Smooth muscle cell (in vitro differentiated cells): ENCODE results near the gene TEPSIN. TPM values are rescaled to one million over a fixed set of nuclear protein-coding genes. Genes with fewer than 3 reads are reported as not detected.

ENCODE experiments used
- DNase-seq: peaks from one replicate; lab custom pipeline; 2025; ENCODE audit not compliant: unreplicated experiment; lab: John Stamatoyannopoulos, UW
- H2AFZ ChIP-seq: fragments of 200-600 bp; sonication (generic); 2 replicates; pipeline ENCODE4 v1.6.0; 2016; ENCODE audit warnings: antibody characterized with exemption, low read depth, mild to moderate bottlenecking
- H3F3A ChIP-seq: fragments of 200-600 bp; sonication (generic); 2 replicates; pipeline ENCODE4 v1.6.0; 2017; ENCODE audit warnings: antibody characterized with exemption, low read depth
- H3K27ac ChIP-seq: fragments of 200-600 bp; sonication (generic); 2 replicates; pipeline ENCODE4 v1.5.1; 2016; ENCODE audit warnings: low read depth, mild to moderate bottlenecking
- H3K27me3 ChIP-seq: fragments of 200-600 bp; sonication (generic); 2 replicates; pipeline ENCODE4 v1.6.1; 2016; ENCODE audit warnings: low read depth, mild to moderate bottlenecking
- H3K36me3 ChIP-seq: fragments of 200-600 bp; sonication (generic); 2 replicates; pipeline ENCODE4 v1.5.1; 2016; ENCODE audit warnings: low read depth
- H3K4me1 ChIP-seq: fragments of 200-600 bp; sonication (generic); 2 replicates; pipeline ENCODE4 v1.5.1; 2016; ENCODE audit warnings: low read depth
- H3K4me2 ChIP-seq: fragments of 200-600 bp; sonication (generic); 2 replicates; pipeline ENCODE4 v1.6.0; 2016; ENCODE audit warnings: mild to moderate bottlenecking
- H3K4me3 ChIP-seq: fragments of 200-600 bp; sonication (generic); 2 replicates; pipeline ENCODE4 v1.5.1; 2016; ENCODE audit warnings: mild to moderate bottlenecking
- H3K79me2 ChIP-seq: fragments of 200-600 bp; sonication (generic); 2 replicates; pipeline ENCODE4 v1.6.0; 2016; ENCODE audit warnings: low read depth, mild to moderate bottlenecking
- H3K9ac ChIP-seq: fragments of 200-600 bp; sonication (generic); 2 replicates; pipeline ENCODE4 v1.6.0; 2016; ENCODE audit warnings: low read depth
- H3K9me3 ChIP-seq: fragments of 200-600 bp; sonication (generic); replicated peaks from 2 replicates; pipeline ENCODE4 v1.5.1; 2016; ENCODE audit warnings: low read depth
- H4K20me1 ChIP-seq: fragments of 200-600 bp; sonication (generic); 2 replicates; pipeline ENCODE4 v1.6.0; 2016; ENCODE audit warnings: low read depth
- CTCF ChIP-seq: fragments of 200-600 bp; sonication (generic); IDR thresholded peaks from 2 replicates; pipeline ENCODE4 v1.5.1; 2017; ENCODE audit warnings: borderline replicate concordance, mild to moderate bottlenecking, antibody characterized with exemption; ENCODE audit not compliant: insufficient read depth, poor library complexity, severe bottlenecking
- WGBS: methylation state at CpG from one replicate; pipeline ENCODE4 v1.1.7; 2016; ENCODE audit warnings: low lambda C conversion rate; 5-methylcytosine and 5-hydroxymethylcytosine counted together
- polyA plus RNA-seq: library from polyadenylated mRNA; unstranded; fragments of >200 nt; fragmentation: Nextera tagmentation; extraction: Ambion mirVana; gene quantifications from 2 replicates; pipeline ENCODE4 v1.2.1, GENCODE V29; 2016
- total RNA-seq: library from RNA; depleted of rRNA; stranded (reverse); fragments of >200 nt; gene quantifications from 2 replicates; pipeline ENCODE4 v1.2.3, GENCODE V29; 2014

The TEPSIN gene
- total and polyA plus RNA-seq, 2 experiments from 2014 or later, result 9.8 to 18.6 TPM

DNA sequence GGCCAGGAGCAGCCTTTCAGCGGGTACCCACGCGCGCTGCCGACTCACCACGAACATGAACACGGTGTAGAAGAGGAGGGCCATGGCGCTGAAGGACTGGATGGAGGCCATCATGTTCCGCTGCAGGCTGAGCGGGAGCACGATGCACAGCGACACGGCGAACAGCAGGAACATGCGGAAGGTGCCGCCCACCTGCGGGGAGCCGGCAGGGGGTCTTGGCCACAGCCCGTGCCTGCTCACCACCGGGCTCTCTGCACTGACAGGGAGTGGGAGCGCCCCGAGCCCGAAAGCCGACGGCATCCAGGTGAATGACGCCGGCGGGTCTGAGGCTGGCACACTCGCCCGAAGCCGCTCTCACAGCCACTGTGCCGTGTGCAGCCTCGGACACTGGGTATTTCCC lies 43.3 kb upstream of the TEPSIN start:
- Histone ChIP-seq H4K20me1 (peaks cover 54% of the 10 kb centered on the region), H3K4me3 (no peak overlapping the region), H3K4me1 (no peaks in the 10 kb centered on the region), H3K4me2 (no peak overlapping the region), H3K79me2 (peaks cover 5% of the 10 kb centered on the region), H3F3A (no peaks in the 10 kb centered on the region), H3K27ac (no peak overlapping the region), H3K9ac (no peak overlapping the region), H3K27me3 (no peaks in the 10 kb centered on the region), H3K9me3 (no peaks in the 10 kb centered on the region), H3K36me3 (no peaks in the 10 kb centered on the region), H2AFZ (no peak overlapping the region)
- DNase-seq, result no peak
- 97% methylated on average over 33 of the region's 33 CpGs for WGBS
- TF ChIP-seq CTCF, result no peak

DNA sequence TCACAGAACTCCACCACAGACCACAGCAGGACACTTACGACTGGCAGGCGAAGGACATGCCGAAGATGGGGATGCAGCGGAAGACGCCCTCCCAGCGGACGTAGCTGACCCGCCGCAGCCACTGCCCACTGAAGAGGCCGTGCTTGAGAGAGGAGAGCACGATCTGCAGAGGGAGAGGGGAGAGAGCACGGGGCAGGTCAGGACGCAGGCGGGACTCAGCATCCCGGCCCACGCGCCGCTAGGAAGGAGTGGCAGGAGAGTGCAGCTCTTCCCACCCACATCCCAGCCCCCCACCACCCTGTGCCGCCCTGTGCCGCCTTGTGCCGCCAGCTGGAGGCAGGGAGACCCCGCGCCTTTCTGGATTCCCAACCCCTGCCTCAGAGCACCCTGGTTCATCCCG lies 41.7 kb upstream of the TEPSIN start:
- no peak for DNase-seq
- Histone ChIP-seq H3K27me3 (no peaks in the 10 kb centered on the region), H3K27ac (no peak overlapping the region), H3K79me2 (no peaks in the 10 kb centered on the region), H3K9me3 (no peaks in the 10 kb centered on the region), H3F3A (no peaks in the 10 kb centered on the region), H4K20me1 (peaks cover 44% of the 10 kb centered on the region), H3K4me2 (no peak overlapping the region), H3K4me3 (no peak overlapping the region), H3K4me1 (no peaks in the 10 kb centered on the region), H3K9ac (no peak overlapping the region), H2AFZ (no peak overlapping the region), H3K36me3 (no peaks in the 10 kb centered on the region)
- no peak for TF ChIP-seq CTCF
- WGBS, result 97% methylated on average over 24 of the region's 24 CpGs

DNA sequence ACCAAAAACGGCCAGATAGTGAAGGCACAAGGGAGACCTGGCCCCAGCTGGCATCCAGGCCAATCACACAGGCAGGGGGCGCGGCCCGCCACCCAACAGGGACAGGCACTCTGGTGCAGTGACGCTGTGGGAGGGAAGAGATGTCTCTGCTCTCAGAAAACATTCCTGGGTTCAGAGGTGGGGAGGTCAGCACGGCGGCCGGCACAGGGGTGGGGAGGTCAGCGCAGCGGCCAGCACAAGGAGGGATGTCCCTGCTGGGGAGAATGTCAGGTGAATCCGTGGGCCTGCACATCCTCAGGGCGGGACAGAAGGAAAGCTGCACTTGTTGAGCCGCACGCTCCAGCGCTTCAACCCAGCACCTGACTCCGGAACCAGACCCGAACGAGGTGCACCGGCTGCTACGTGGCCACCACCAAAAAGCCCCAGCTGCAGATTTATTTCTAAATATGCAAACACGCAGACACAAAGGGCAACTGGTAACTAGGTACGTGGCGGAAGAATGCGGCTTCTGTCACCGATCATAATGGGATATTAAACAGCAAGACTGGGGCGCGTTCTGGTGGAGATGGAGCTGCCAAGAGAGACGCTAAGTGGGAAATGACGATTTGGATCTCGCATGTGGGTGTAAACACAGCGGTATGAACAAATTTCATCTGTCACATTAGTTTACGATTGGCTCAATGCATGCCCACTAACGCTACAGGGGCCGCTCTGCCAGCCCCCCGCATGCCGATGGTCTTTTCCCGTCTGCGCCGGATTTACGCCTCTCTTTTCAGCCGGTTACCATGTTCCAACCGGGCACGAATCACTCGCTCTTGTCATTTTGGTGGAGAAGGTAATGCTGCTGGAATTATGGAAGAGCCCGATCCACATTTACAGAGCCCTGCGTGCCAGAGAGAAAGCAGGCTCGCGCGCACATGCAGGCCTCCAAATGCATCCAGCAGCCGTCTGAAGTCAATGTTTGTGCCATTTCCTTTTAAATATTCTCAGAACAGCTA lies 40.7 kb upstream of the TEPSIN start:
- H3K4me3 ChIP-seq, result no peak overlapping the region
- H2AFZ ChIP-seq, result no peak overlapping the region
- no peak overlapping the region for H3K27ac ChIP-seq
- H4K20me1 ChIP-seq, result peaks cover 34% of the 10 kb centered on the region
- H3K4me1 ChIP-seq, result no peaks in the 10 kb centered on the region
- TF ChIP-seq CTCF, result no peak
- H3K27me3 ChIP-seq, result no peaks in the 10 kb centered on the region
- no peaks in the 10 kb centered on the region for H3K79me2 ChIP-seq
- 96% methylated on average over 50 of the region's 50 CpGs for WGBS
- no peak overlapping the region for H3K9ac ChIP-seq
- no peaks in the 10 kb centered on the region for H3K9me3 ChIP-seq
- H3K36me3 ChIP-seq, result no peaks in the 10 kb centered on the region
- no peak for DNase-seq
- H3K4me2 ChIP-seq, result no peak overlapping the region
- no peaks in the 10 kb centered on the region for H3F3A ChIP-seq
